HepG2 (cell line): Measurements from ENCODE around the gene ATRN. TPM values are rescaled to one million over a fixed set of nuclear protein-coding genes. Genes with fewer than 3 reads are reported as not detected.

Experiments
- CBX1 ChIP-seq: IDR thresholded peaks from one replicate; pipeline ENCODE4 v1.6.1; 2016; ENCODE audit warnings: antibody characterized with exemption, low read depth
- CBX5 ChIP-seq: sonication (generic); formaldehyde crosslinking; IDR thresholded peaks from 2 replicates; pipeline ENCODE4 v1.4.0; 2020; ENCODE audit warnings: missing genetic modification reagents, borderline replicate concordance
- JDP2 ChIP-seq: sonication (generic); formaldehyde crosslinking; IDR thresholded peaks from 2 replicates; pipeline ENCODE4 v1.8.1; 2022; ENCODE audit warnings: missing genetic modification reagents, borderline replicate concordance
- KAT2B ChIP-seq: fragments of 150-350 bp; IDR thresholded peaks from 2 replicates; pipeline ENCODE4 v1.6.1; 2014; ENCODE audit warnings: low read depth, low read length, borderline replicate concordance
- MAFG ChIP-seq: sonication (generic); formaldehyde crosslinking; IDR thresholded peaks from 2 replicates; pipeline ENCODE4 v1.5.1; 2020; ENCODE audit warnings: mild to moderate bottlenecking, missing genetic modification reagents
- NAIF1 ChIP-seq: sonication (generic); formaldehyde crosslinking; IDR thresholded peaks from 2 replicates; pipeline ENCODE4 v1.5.0; 2020; ENCODE audit warnings: mild to moderate bottlenecking, missing genetic modification reagents, borderline replicate concordance
- POLR2A ChIP-seq, 2 experiments: IDR thresholded peaks; 2 replicates each; pipeline ENCODE4 v1.6.1; 2011; ENCODE audit warnings: low read depth in 2 of 2, low read length in 2 of 2, mild to moderate bottlenecking in 1 of 2, moderate library complexity in 1 of 2; ENCODE audit not compliant: insufficient read depth in 1 of 2
- RELA ChIP-seq: sonication (generic); formaldehyde crosslinking; IDR thresholded peaks from 2 replicates; pipeline ENCODE4 v1.4.0; 2020; ENCODE audit warnings: missing genetic modification reagents
- RFXANK ChIP-seq: IDR thresholded peaks from 2 replicates; pipeline ENCODE4 v1.6.1; 2016
- ZBTB42 ChIP-seq: sonication (generic); formaldehyde crosslinking; IDR thresholded peaks from 2 replicates; pipeline ENCODE4 v1.5.0; 2020; ENCODE audit warnings: mild to moderate bottlenecking, missing genetic modification reagents
- ZKSCAN1 ChIP-seq: fragments of 150-350 bp; IDR thresholded peaks from 2 replicates; pipeline ENCODE4 v1.6.1; 2014; ENCODE audit warnings: low read length
- ZKSCAN8 ChIP-seq: IDR thresholded peaks from 2 replicates; pipeline ENCODE4 v1.6.1; 2016; ENCODE audit warnings: borderline replicate concordance, missing genetic modification reagents, missing compliant biosample characterization
- ZNF121 ChIP-seq: sonication (generic); formaldehyde crosslinking; IDR thresholded peaks from 2 replicates; pipeline ENCODE4 v1.5.0; 2020; ENCODE audit warnings: mild to moderate bottlenecking, missing genetic modification reagents
- ZNF260 ChIP-seq: sonication (generic); formaldehyde crosslinking; IDR thresholded peaks from 2 replicates; pipeline ENCODE4 v1.4.0; 2020; ENCODE audit warnings: missing genetic modification reagents, low read depth, mild to moderate bottlenecking, borderline replicate concordance
- ZNF549 ChIP-seq: sonication (generic); formaldehyde crosslinking; IDR thresholded peaks from 2 replicates; pipeline ENCODE4 v1.5.0; 2020; ENCODE audit warnings: missing genetic modification reagents
- ZNF780A ChIP-seq: sonication (generic); formaldehyde crosslinking; IDR thresholded peaks from 2 replicates; pipeline ENCODE4 v1.8.0; 2022; ENCODE audit warnings: mild to moderate bottlenecking, missing genetic modification reagents, moderate library complexity
- ZNF83 ChIP-seq: sonication (generic); formaldehyde crosslinking; IDR thresholded peaks from 2 replicates; pipeline ENCODE4 v1.4.0; 2020; ENCODE audit warnings: missing genetic modification reagents, mild to moderate bottlenecking, borderline replicate concordance
- polyA plus RNA-seq, 8 experiments: library from polyadenylated mRNA; depleted of rRNA in 3 of 8; stranded (reverse) in 7 of 8; unstranded in 1 of 8; fragments of >200 nt; fragmentation: Illumina TruSeq in 4 of 8; extraction: Trizol in 4 of 8; gene quantifications; 2 replicates each; pipeline versions ENCODE4 v1.2.1 to v1.2.3, GENCODE V29; 2011 to 2016; ENCODE audit warnings: low read depth in 4 of 8, missing spikeins in 1 of 8, mixed read lengths in 1 of 8; ENCODE audit not compliant: insufficient read depth in 1 of 8
- total RNA-seq, 5 experiments: library from RNA; depleted of rRNA; stranded (reverse); fragments of >200 nt; fragmentation: Illumina TruSeq; extraction: Trizol; gene quantifications; 2 replicates each; pipeline ENCODE4 v1.2.3, GENCODE V29; 2016; ENCODE audit warnings: low read depth in 1 of 5
- TF ChIP-seq, protein P1 (sequence below): sonication (generic); formaldehyde crosslinking; conservative IDR thresholded peaks from 2 replicates; pipeline ENCODE4 v1.8.0; 2022; ENCODE audit warnings: low read depth, missing genetic modification reagents
- TF ChIP-seq, protein P2 (sequence below): sonication (generic); formaldehyde crosslinking; IDR thresholded peaks from 2 replicates; pipeline ENCODE4 v1.4.0; 2020; ENCODE audit warnings: missing genetic modification reagents
- TF ChIP-seq, protein P3 (sequence below): fragments of 450-650 bp; IDR thresholded peaks from 2 replicates; pipeline ENCODE4 v1.6.1; 2016
- TF ChIP-seq, protein P4 (sequence below): sonication (generic); formaldehyde crosslinking; IDR thresholded peaks from 2 replicates; pipeline ENCODE4 v1.8.1; 2022; ENCODE audit warnings: mild to moderate bottlenecking, missing genetic modification reagents
- TF ChIP-seq, protein P5 (sequence below): sonication (generic); formaldehyde crosslinking; IDR thresholded peaks from 2 replicates; pipeline ENCODE4 v1.8.0; 2023; ENCODE audit warnings: mild to moderate bottlenecking, missing genetic modification reagents

The ATRN gene
- total and polyA plus RNA-seq, 2 of the 13 experiments (the other 11 are each of a cell fraction or from before 2014, with no cell fraction given) = 44.2 to 81.1 TPM

DNA sequence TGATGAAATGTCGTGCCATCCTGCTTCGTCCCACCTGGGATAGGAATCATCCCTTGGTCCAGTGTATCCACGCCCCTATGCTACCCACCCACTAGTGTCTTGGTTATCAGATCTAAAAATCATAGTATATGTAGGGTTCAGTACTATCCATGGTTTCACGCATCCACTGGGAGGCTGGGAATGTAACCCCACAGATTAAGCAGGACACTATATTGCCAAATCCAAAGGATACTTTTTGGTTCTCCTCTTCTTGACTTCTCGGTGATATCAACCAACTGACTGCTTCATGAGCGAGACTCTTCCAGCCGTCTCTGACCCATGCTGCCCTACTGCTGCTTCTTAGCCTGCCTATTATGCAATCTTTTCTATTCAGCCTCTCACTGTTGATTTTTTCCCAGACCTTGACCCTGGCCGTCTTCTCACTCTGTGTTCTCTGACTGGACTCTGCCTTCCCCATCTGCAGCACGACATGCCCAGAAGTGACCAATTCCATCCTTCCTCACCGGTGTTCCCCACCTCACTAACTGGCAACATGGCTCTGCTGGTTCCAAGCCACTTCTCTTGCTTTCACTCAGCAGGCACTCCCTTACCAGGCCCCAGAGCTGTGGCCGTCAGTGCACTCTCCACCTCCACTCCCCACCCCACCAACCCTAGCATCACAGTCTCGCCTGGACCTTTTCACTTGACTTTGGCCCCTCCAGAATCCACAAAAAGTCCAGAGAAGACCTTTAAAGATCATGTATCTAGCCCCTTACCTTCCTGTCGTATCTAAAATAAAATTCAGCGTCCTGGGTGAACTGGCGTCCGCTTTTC, 157.9 kb downstream of the ATRN start (continued):
- TF ChIP-seq, protein P1, sequence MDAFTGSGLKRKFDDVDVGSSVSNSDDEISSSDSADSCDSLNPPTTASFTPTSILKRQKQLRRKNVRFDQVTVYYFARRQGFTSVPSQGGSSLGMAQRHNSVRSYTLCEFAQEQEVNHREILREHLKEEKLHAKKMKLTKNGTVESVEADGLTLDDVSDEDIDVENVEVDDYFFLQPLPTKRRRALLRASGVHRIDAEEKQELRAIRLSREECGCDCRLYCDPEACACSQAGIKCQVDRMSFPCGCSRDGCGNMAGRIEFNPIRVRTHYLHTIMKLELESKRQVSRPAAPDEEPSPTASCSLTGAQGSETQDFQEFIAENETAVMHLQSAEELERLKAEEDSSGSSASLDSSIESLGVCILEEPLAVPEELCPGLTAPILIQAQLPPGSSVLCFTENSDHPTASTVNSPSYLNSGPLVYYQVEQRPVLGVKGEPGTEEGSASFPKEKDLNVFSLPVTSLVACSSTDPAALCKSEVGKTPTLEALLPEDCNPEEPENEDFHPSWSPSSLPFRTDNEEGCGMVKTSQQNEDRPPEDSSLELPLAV (CRISPR knock-in tag) = no peak
- TF ChIP-seq ZNF780A (CRISPR knock-in tag) (no peak), JDP2 (no peak), RELA (CRISPR knock-in tag) (no peak), ZNF549 (CRISPR knock-in tag) (no peak), ZKSCAN8 (CRISPR knock-in tag) (peak; percentile 83; the same call in 1 of the 2 replicates), MAFG (CRISPR knock-in tag) (no peak), CBX5 (CRISPR knock-in tag) (peak; percentile 36; the same call in 1 of the 2 replicates), ZBTB42 (no peak), NAIF1 (no peak), CBX1 (no peak), ZNF260 (CRISPR knock-in tag) (no peak), POLR2A (IDR thresholded peaks at IDR 0.05; ENCODE audit: insufficient read depth in 1 of 2, low read depth in 2 of 2, low read length in 2 of 2) (no peak), ZKSCAN1 (no peak), ZNF121 (CRISPR knock-in tag) (no peak), ZNF83 (CRISPR knock-in tag) (no peak; the same call in 1 of the 2 replicates), RFXANK (CRISPR knock-in tag) (no peak), KAT2B (no peak)
- TF ChIP-seq, protein P2, sequence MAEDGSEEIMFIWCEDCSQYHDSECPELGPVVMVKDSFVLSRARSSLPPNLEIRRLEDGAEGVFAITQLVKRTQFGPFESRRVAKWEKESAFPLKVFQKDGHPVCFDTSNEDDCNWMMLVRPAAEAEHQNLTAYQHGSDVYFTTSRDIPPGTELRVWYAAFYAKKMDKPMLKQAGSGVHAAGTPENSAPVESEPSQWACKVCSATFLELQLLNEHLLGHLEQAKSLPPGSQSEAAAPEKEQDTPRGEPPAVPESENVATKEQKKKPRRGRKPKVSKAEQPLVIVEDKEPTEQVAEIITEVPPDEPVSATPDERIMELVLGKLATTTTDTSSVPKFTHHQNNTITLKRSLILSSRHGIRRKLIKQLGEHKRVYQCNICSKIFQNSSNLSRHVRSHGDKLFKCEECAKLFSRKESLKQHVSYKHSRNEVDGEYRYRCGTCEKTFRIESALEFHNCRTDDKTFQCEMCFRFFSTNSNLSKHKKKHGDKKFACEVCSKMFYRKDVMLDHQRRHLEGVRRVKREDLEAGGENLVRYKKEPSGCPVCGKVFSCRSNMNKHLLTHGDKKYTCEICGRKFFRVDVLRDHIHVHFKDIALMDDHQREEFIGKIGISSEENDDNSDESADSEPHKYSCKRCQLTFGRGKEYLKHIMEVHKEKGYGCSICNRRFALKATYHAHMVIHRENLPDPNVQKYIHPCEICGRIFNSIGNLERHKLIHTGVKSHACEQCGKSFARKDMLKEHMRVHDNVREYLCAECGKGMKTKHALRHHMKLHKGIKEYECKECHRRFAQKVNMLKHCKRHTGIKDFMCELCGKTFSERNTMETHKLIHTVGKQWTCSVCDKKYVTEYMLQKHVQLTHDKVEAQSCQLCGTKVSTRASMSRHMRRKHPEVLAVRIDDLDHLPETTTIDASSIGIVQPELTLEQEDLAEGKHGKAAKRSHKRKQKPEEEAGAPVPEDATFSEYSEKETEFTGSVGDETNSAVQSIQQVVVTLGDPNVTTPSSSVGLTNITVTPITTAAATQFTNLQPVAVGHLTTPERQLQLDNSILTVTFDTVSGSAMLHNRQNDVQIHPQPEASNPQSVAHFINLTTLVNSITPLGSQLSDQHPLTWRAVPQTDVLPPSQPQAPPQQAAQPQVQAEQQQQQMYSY (CRISPR knock-in tag) = no peak
- TF ChIP-seq, protein P3, sequence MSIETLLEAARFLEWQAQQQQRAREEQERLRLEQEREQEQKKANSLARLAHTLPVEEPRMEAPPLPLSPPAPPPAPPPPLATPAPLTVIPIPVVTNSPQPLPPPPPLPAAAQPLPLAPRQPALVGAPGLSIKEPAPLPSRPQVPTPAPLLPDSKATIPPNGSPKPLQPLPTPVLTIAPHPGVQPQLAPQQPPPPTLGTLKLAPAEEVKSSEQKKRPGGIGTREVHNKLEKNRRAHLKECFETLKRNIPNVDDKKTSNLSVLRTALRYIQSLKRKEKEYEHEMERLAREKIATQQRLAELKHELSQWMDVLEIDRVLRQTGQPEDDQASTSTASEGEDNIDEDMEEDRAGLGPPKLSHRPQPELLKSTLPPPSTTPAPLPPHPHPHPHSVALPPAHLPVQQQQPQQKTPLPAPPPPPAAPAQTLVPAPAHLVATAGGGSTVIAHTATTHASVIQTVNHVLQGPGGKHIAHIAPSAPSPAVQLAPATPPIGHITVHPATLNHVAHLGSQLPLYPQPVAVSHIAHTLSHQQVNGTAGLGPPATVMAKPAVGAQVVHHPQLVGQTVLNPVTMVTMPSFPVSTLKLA = no peak
- TF ChIP-seq, protein P4, sequence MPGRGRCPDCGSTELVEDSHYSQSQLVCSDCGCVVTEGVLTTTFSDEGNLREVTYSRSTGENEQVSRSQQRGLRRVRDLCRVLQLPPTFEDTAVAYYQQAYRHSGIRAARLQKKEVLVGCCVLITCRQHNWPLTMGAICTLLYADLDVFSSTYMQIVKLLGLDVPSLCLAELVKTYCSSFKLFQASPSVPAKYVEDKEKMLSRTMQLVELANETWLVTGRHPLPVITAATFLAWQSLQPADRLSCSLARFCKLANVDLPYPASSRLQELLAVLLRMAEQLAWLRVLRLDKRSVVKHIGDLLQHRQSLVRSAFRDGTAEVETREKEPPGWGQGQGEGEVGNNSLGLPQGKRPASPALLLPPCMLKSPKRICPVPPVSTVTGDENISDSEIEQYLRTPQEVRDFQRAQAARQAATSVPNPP (CRISPR knock-in tag) = no peak
- TF ChIP-seq, protein P5, sequence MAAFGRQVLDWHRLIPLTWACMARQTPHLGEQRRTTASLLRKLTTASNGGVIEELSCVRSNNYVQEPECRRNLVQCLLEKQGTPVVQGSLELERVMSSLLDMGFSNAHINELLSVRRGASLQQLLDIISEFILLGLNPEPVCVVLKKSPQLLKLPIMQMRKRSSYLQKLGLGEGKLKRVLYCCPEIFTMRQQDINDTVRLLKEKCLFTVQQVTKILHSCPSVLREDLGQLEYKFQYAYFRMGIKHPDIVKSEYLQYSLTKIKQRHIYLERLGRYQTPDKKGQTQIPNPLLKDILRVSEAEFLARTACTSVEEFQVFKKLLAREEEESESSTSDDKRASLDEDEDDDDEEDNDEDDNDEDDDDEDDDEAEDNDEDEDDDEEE (CRISPR knock-in tag) = peak; percentile 85; the same call in 1 of the 2 replicates
